HEK293 (cell line): ENCODE results near the gene COL4A3.

Source experiments
- CTCF ChIA-PET: fragments of 350-600 bp; formaldehyde crosslinking; extraction: SDS; loops from one replicate; lab custom pipeline; 2021; ENCODE audit warnings: antibody characterized with exemption; lab: Yijun Ruan, JAX
- POLR2A ChIA-PET: fragments of 300-600 bp; formaldehyde crosslinking; extraction: SDS; loops from one replicate; lab custom pipeline; 2020; ENCODE audit warnings: antibody characterized with exemption, inconsistent platforms; lab: Yijun Ruan, JAX
- H3K27ac ChIP-seq: fragments of 200-500 bp; sonication (Bioruptor generic); 2 replicates; pipeline ENCODE4 v1.5.1; 2014; ENCODE audit warnings: low read depth, low read length, control low read depth, inconsistent platforms; ENCODE audit errors: extremely low read depth
- H3K36me3 ChIP-seq, 2 experiments: fragments of 200-500 bp in 1 of 2; sonication (Bioruptor generic) in 1 of 2; 1 replicate in 1 of 2; 2 replicates in 1 of 2; pipeline ENCODE4 v1.5.1; 2014 to 2017; ENCODE audit warnings: inconsistent platforms in 2 of 2, low read length in 2 of 2; ENCODE audit not compliant: control insufficient read depth in 2 of 2, insufficient read depth in 1 of 2
- H3K4me1 ChIP-seq: fragments of 200-500 bp; sonication (Bioruptor generic); 2 replicates; pipeline ENCODE4 v1.5.1; 2014; ENCODE audit warnings: mild to moderate bottlenecking, low read length, inconsistent platforms; ENCODE audit not compliant: control insufficient read depth, insufficient read depth
- H3K4me3 ChIP-seq: 2 replicates; pipeline ENCODE4 v1.5.1; 2011; ENCODE audit warnings: low read depth, mild to moderate bottlenecking, control low read depth, low read length, moderate library complexity
- H3K9me3 ChIP-seq: fragments of 200-500 bp; sonication (Bioruptor generic); 2 replicates; pipeline ENCODE4 v1.5.1; 2014; ENCODE audit warnings: low read depth, low read length, inconsistent platforms; ENCODE audit not compliant: control insufficient read depth, insufficient read depth
- EGR2 ChIP-seq: fragments of 450-650 bp; formaldehyde crosslinking; IDR thresholded peaks from 2 replicates; pipeline ENCODE4 v1.5.1; 2016; ENCODE audit warnings: low read depth, missing biosample characterization, missing genetic modification characterization
- OVOL3 ChIP-seq: fragments of 450-650 bp; formaldehyde crosslinking; IDR thresholded peaks from 2 replicates; pipeline ENCODE4 v1.5.1; 2016; ENCODE audit warnings: missing biosample characterization, missing genetic modification characterization
- PRDM4 ChIP-seq: fragments of 450-650 bp; formaldehyde crosslinking; IDR thresholded peaks from 2 replicates; pipeline ENCODE4 v1.5.1; 2017; ENCODE audit warnings: missing biosample characterization, missing genetic modification characterization
- SCRT1 ChIP-seq: fragments of 450-650 bp; formaldehyde crosslinking; IDR thresholded peaks from 2 replicates; pipeline ENCODE4 v1.5.1; 2016; ENCODE audit warnings: missing biosample characterization, missing genetic modification characterization, borderline replicate concordance
- SP7 ChIP-seq: fragments of 450-650 bp; formaldehyde crosslinking; IDR thresholded peaks from 2 replicates; pipeline ENCODE4 v1.5.1; 2016; ENCODE audit warnings: missing biosample characterization, missing genetic modification characterization
- WT1 ChIP-seq: fragments of 450-650 bp; formaldehyde crosslinking; IDR thresholded peaks from 2 replicates; pipeline ENCODE4 v1.5.1; 2016; ENCODE audit warnings: missing biosample characterization, missing genetic modification characterization
- ZBTB44 ChIP-seq: fragments of 450-650 bp; IDR thresholded peaks from 2 replicates; pipeline ENCODE4 v1.5.1; 2018; ENCODE audit warnings: missing biosample characterization, mild to moderate bottlenecking, missing genetic modification characterization
- ZBTB8A ChIP-seq: fragments of 450-650 bp; formaldehyde crosslinking; IDR thresholded peaks from 2 replicates; pipeline ENCODE4 v1.5.1; 2016; ENCODE audit warnings: missing biosample characterization, missing genetic modification characterization
- ZFP37 ChIP-seq: fragments of 450-650 bp; formaldehyde crosslinking; IDR thresholded peaks from 2 replicates; pipeline ENCODE4 v1.5.1; 2016; ENCODE audit warnings: missing biosample characterization, missing genetic modification characterization
- ZNF132 ChIP-seq: fragments of 450-650 bp; formaldehyde crosslinking; IDR thresholded peaks from 2 replicates; pipeline ENCODE4 v1.5.1; 2017; ENCODE audit warnings: missing biosample characterization, missing genetic modification characterization, borderline replicate concordance
- ZNF138 ChIP-seq: fragments of 450-650 bp; formaldehyde crosslinking; IDR thresholded peaks from 2 replicates; pipeline ENCODE4 v1.5.1; 2016; ENCODE audit warnings: missing biosample characterization, missing genetic modification characterization, borderline replicate concordance
- ZNF169 ChIP-seq: fragments of 450-650 bp; formaldehyde crosslinking; IDR thresholded peaks from 2 replicates; pipeline ENCODE4 v1.5.1; 2016; ENCODE audit warnings: missing biosample characterization, missing genetic modification characterization
- ZNF175 ChIP-seq: fragments of 450-650 bp; formaldehyde crosslinking; IDR thresholded peaks from 2 replicates; pipeline ENCODE4 v1.5.1; 2016; ENCODE audit warnings: missing biosample characterization, missing genetic modification characterization
- ZNF2 ChIP-seq: fragments of 450-650 bp; formaldehyde crosslinking; IDR thresholded peaks from 2 replicates; pipeline ENCODE4 v1.5.1; 2016; ENCODE audit warnings: missing biosample characterization, missing genetic modification characterization
- ZNF391 ChIP-seq: fragments of 450-650 bp; formaldehyde crosslinking; IDR thresholded peaks from 2 replicates; pipeline ENCODE4 v1.5.1; 2016; ENCODE audit warnings: low read depth, missing biosample characterization, missing genetic modification characterization, borderline replicate concordance
- ZNF394 ChIP-seq: fragments of 450-650 bp; formaldehyde crosslinking; IDR thresholded peaks from 2 replicates; pipeline ENCODE4 v1.5.1; 2016; ENCODE audit warnings: missing biosample characterization, missing genetic modification characterization, mild to moderate bottlenecking, moderate library complexity, borderline replicate concordance
- ZNF48 ChIP-seq: fragments of 450-650 bp; formaldehyde crosslinking; IDR thresholded peaks from 2 replicates; pipeline ENCODE4 v1.5.1; 2016; ENCODE audit warnings: missing biosample characterization, missing genetic modification characterization
- ZNF529 ChIP-seq: fragments of 450-650 bp; formaldehyde crosslinking; IDR thresholded peaks from 2 replicates; pipeline ENCODE4 v1.5.1; 2017; ENCODE audit warnings: missing genetic modification characterization, missing biosample characterization; ENCODE audit not compliant: insufficient replicate concordance
- ZNF623 ChIP-seq: fragments of 450-650 bp; formaldehyde crosslinking; IDR thresholded peaks from 2 replicates; pipeline ENCODE4 v1.5.1; 2016; ENCODE audit warnings: missing biosample characterization, missing genetic modification characterization
- ZNF654 ChIP-seq: fragments of 450-650 bp; formaldehyde crosslinking; IDR thresholded peaks from 2 replicates; pipeline ENCODE4 v1.5.1; 2016; ENCODE audit warnings: low read depth, missing biosample characterization, missing genetic modification characterization
- TF ChIP-seq, protein P1 (sequence below): fragments of 450-650 bp; formaldehyde crosslinking; IDR thresholded peaks from 2 replicates; pipeline ENCODE4 v1.5.1; 2016; ENCODE audit warnings: missing biosample characterization, missing genetic modification characterization, borderline replicate concordance
- TF ChIP-seq, protein P2 (sequence below): fragments of 450-650 bp; formaldehyde crosslinking; IDR thresholded peaks from 2 replicates; pipeline ENCODE4 v1.5.1; 2016; ENCODE audit warnings: missing biosample characterization, missing genetic modification characterization

Gene COL4A3

GRCh38 chr2:227323818-227324217 is 159.4 kb downstream of the COL4A3 start:
- Histone ChIP-seq H3K4me3 (no peak overlapping the region), H3K27ac (no peak overlapping the region), H3K4me1 (peaks cover 4% of the 10 kb centered on the region), H3K36me3 (peaks cover under 1 to 3% of the 10 kb centered on the region in 2 experiments; a peak in 2 of 3 replicates), H3K9me3 (no peaks in the 10 kb centered on the region)
- POLR2A ChIA-PET: no interaction called here
- CTCF ChIA-PET: no interaction called here
- no peak for TF ChIP-seq EGR2
- no peak for TF ChIP-seq ZNF394 (tag by site-specific recombination)
- no peak for TF ChIP-seq ZBTB8A (tag by site-specific recombination)
- no peak for TF ChIP-seq ZNF2 (tag by site-specific recombination)
- TF ChIP-seq, protein P1, sequence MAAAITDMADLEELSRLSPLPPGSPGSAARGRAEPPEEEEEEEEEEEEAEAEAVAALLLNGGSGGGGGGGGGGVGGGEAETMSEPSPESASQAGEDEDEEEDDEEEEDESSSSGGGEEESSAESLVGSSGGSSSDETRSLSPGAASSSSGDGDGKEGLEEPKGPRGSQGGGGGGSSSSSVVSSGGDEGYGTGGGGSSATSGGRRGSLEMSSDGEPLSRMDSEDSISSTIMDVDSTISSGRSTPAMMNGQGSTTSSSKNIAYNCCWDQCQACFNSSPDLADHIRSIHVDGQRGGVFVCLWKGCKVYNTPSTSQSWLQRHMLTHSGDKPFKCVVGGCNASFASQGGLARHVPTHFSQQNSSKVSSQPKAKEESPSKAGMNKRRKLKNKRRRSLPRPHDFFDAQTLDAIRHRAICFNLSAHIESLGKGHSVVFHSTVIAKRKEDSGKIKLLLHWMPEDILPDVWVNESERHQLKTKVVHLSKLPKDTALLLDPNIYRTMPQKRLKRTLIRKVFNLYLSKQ (tag by site-specific recombination): no peak
- TF ChIP-seq ZNF623 (tag by site-specific recombination): no peak
- no peak for TF ChIP-seq ZNF138 (tag by site-specific recombination)
- no peak for TF ChIP-seq ZNF529 (tag by site-specific recombination)
- TF ChIP-seq PRDM4 (tag by site-specific recombination): no peak
- TF ChIP-seq ZNF391: no peak
- no peak for TF ChIP-seq SP7 (tag by site-specific recombination)
- TF ChIP-seq, protein P2, sequence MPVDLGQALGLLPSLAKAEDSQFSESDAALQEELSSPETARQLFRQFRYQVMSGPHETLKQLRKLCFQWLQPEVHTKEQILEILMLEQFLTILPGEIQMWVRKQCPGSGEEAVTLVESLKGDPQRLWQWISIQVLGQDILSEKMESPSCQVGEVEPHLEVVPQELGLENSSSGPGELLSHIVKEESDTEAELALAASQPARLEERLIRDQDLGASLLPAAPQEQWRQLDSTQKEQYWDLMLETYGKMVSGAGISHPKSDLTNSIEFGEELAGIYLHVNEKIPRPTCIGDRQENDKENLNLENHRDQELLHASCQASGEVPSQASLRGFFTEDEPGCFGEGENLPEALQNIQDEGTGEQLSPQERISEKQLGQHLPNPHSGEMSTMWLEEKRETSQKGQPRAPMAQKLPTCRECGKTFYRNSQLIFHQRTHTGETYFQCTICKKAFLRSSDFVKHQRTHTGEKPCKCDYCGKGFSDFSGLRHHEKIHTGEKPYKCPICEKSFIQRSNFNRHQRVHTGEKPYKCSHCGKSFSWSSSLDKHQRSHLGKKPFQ (tag by site-specific recombination): no peak
- no peak for TF ChIP-seq OVOL3 (tag by site-specific recombination)
- no peak for TF ChIP-seq SCRT1 (tag by site-specific recombination)

- H3K27ac ChIP-seq: no peak overlapping the region
- TF ChIP-seq ZNF48 (tag by site-specific recombination): no peak
- no peak for TF ChIP-seq WT1
- TF ChIP-seq ZBTB44 (tag by site-specific recombination): no peak
- TF ChIP-seq ZNF175: no peak
- no peak for TF ChIP-seq ZNF169 (tag by site-specific recombination)
- TF ChIP-seq ZFP37 (tag by site-specific recombination): no peak
- no peak for TF ChIP-seq ZNF132 (tag by site-specific recombination)
- no peak for TF ChIP-seq ZNF654 (tag by site-specific recombination)
- H3K4me1 ChIP-seq: peaks cover 4% of the 10 kb centered on the region
- peak overlapping the region; percentile 95 for H3K4me3 ChIP-seq
- peaks cover 3 to 9% of the 10 kb centered on the region in 2 experiments; a peak in 2 of 3 replicates for H3K36me3 ChIP-seq
- ChIA-PET POLR2A (interaction anchor here (0.6 kb wide), 2 partner anchors 33 to 141 kb away, joined by 4 to 8 read pairs; no protein-coding TSS in a partner anchor), CTCF (no interaction called here)
- H3K9me3 ChIP-seq: no peaks in the 10 kb centered on the region
Measured at GRCh38 chr2:227324642-227324994, 160.2 kb downstream of the COL4A3 start.
